ENCODE results near the gene MORC2. TPM values are rescaled to one million over a fixed set of nuclear protein-coding genes. Genes with fewer than 3 reads are reported as not detected.

Gene MORC2
- total and polyA plus RNA-seq, 2 of the 13 experiments (the other 11 are each of a cell fraction or from before 2014, with no cell fraction given): 11.9 to 18.3 TPM

DNA sequence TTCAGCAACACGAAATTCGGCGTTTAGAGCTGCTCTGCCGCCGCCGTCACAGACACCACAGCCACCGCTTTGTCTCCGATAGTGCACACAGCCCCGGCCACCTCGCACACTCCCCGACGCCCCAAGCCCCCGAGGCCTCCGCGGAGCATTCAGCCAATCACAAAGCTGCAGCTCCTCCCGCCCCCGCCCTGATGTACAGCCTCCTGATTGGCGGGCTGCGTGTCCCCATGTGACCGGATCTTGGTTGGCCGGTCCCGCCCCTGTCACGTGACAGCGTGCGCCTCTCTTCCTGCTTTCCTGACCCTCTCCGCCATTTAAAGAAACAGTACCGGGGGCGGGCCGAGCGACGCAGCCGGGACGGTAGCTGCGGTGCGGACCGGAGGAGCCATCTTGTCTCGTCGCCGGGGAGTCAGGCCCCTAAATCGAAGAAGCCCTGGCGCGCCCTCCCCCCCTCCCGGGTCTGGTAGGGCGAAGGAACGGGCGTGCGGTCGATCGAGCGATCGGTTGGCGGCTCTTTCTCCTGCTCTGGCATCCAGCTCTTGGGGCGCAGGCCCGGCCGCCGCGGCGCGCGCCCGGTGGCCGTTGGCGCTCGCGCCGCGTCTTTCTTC is 454 bp upstream of the MORC2 start, which contains the start of gene TUG1 (continued):
- TF ChIP-seq, protein P1, sequence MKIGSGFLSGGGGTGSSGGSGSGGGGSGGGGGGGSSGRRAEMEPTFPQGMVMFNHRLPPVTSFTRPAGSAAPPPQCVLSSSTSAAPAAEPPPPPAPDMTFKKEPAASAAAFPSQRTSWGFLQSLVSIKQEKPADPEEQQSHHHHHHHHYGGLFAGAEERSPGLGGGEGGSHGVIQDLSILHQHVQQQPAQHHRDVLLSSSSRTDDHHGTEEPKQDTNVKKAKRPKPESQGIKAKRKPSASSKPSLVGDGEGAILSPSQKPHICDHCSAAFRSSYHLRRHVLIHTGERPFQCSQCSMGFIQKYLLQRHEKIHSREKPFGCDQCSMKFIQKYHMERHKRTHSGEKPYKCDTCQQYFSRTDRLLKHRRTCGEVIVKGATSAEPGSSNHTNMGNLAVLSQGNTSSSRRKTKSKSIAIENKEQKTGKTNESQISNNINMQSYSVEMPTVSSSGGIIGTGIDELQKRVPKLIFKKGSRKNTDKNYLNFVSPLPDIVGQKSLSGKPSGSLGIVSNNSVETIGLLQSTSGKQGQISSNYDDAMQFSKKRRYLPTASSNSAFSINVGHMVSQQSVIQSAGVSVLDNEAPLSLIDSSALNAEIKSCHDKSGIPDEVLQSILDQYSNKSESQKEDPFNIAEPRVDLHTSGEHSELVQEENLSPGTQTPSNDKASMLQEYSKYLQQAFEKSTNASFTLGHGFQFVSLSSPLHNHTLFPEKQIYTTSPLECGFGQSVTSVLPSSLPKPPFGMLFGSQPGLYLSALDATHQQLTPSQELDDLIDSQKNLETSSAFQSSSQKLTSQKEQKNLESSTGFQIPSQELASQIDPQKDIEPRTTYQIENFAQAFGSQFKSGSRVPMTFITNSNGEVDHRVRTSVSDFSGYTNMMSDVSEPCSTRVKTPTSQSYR (CRISPR knock-in tag; IDR thresholded peaks at IDR 0.05; ENCODE audit: borderline replicate concordance): peak; percentile 9; the same call in 1 of the 2 replicates
- no peak for TF ChIP-seq EZH2 (conservative IDR thresholded peaks at IDR 0.05; ENCODE audit: low read depth, low read length)
- TF ChIP-seq, protein P2, sequence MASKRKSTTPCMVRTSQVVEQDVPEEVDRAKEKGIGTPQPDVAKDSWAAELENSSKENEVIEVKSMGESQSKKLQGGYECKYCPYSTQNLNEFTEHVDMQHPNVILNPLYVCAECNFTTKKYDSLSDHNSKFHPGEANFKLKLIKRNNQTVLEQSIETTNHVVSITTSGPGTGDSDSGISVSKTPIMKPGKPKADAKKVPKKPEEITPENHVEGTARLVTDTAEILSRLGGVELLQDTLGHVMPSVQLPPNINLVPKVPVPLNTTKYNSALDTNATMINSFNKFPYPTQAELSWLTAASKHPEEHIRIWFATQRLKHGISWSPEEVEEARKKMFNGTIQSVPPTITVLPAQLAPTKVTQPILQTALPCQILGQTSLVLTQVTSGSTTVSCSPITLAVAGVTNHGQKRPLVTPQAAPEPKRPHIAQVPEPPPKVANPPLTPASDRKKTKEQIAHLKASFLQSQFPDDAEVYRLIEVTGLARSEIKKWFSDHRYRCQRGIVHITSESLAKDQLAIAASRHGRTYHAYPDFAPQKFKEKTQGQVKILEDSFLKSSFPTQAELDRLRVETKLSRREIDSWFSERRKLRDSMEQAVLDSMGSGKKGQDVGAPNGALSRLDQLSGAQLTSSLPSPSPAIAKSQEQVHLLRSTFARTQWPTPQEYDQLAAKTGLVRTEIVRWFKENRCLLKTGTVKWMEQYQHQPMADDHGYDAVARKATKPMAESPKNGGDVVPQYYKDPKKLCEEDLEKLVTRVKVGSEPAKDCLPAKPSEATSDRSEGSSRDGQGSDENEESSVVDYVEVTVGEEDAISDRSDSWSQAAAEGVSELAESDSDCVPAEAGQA (IDR thresholded peaks at IDR 0.05; ENCODE audit: low read depth): peak; percentile 78
- TF ChIP-seq, protein P2 (CRISPR knock-in tag; IDR thresholded peaks at IDR 0.05; ENCODE audit: borderline replicate concordance): no peak; the same call in 1 of the 2 replicates
- TF ChIP-seq SPEN (CRISPR knock-in tag; IDR thresholded peaks at IDR 0.05; ENCODE audit: low read depth): no peak; the same call in 1 of the 2 replicates
- no peak for TF ChIP-seq ZNF703 (CRISPR knock-in tag; IDR thresholded peaks at IDR 0.05; ENCODE audit: borderline replicate concordance)
- TF ChIP-seq ZNF710 (CRISPR knock-in tag; IDR thresholded peaks at IDR 0.05; ENCODE audit: borderline replicate concordance): peak; percentile 56; the same call in 1 of the 2 replicates
- TF ChIP-seq ZNF576 (CRISPR knock-in tag; IDR thresholded peaks at IDR 0.05): no peak
- peak; percentile 92 for TF ChIP-seq THAP7 (CRISPR knock-in tag; IDR thresholded peaks at IDR 0.05)
- TF ChIP-seq KDM5A (IDR thresholded peaks at IDR 0.05; ENCODE audit: borderline replicate concordance, low read length): no peak
- TF ChIP-seq, protein P3, sequence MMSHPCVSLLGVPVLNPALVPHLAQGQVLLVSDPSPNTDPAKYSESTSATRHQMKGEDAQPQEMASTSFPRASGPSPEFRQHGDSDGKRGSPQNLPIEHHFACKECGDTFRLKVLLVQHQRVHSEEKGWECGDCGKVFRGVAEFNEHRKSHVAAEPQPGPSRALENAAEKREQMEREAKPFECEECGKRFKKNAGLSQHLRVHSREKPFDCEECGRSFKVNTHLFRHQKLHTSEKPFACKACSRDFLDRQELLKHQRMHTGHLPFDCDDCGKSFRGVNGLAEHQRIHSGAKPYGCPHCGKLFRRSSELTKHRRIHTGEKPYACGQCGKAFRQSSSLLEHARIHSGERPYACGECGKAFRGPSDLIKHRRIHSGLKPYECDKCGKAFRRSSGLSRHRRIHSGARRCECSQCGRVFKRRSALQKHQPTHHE (CRISPR knock-in tag; IDR thresholded peaks at IDR 0.05; ENCODE audit: borderline replicate concordance): 0 out of 2 replicates have a peak, but pooled peaks have one; percentile 32
- no peak for TF ChIP-seq ZNF556 (CRISPR knock-in tag; IDR thresholded peaks at IDR 0.05; ENCODE audit: borderline replicate concordance)
- TF ChIP-seq MLX (CRISPR knock-in tag; IDR thresholded peaks at IDR 0.05): peak; percentile 78

All from HepG2 (cell line).